NB4 (cell line): ENCODE data around the gene NRDE2.

Experiments
- DNase-seq: peaks from one replicate; pipeline ENCODE4 v3.0.0; 2010; ENCODE audit warnings: low read depth
- H3K4me3 ChIP-seq: one replicate; pipeline ENCODE4 v1.5.1; 2011; ENCODE audit warnings: mild to moderate bottlenecking, low read depth, low read length, moderate library complexity
- CTCF ChIP-seq: IDR thresholded peaks from one replicate; pipeline ENCODE4 v1.5.1; 2012; ENCODE audit warnings: low read depth, low read length
- MYC ChIP-seq: IDR thresholded peaks from 2 replicates; pipeline ENCODE4 v1.6.1; 2011; ENCODE audit warnings: low read depth, low read length
- POLR2A ChIP-seq: IDR thresholded peaks from 2 replicates; pipeline ENCODE4 v1.6.1; 2011; ENCODE audit warnings: mild to moderate bottlenecking; ENCODE audit not compliant: insufficient read length; ENCODE audit errors: extremely low read depth
- TF ChIP-seq, protein P1 (sequence below): IDR thresholded peaks from 2 replicates; pipeline ENCODE4 v1.6.1; 2011; ENCODE audit warnings: low read depth, low read length

Gene NRDE2

DNA sequence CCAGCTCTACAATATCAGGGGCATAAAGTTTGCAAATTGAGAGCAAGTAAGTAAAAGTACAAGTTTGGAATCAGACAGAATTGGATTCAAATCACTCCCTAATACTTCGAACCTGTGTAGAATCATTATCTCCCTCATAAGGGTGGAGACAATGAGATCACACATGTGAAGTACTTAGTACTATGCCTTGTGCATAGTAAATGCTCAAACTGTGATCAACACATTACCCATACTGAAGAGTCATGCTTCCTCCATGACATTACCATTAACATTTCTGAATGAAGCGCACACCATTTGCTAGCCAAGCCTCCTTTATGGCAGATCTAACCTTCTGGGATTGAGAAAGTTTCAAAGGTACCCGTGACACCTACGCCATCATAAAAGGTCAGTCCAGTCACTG lies 26.6 kb upstream of the NRDE2 start:
- H3K4me3 ChIP-seq, result no peak overlapping the region
- TF ChIP-seq, protein P1, sequence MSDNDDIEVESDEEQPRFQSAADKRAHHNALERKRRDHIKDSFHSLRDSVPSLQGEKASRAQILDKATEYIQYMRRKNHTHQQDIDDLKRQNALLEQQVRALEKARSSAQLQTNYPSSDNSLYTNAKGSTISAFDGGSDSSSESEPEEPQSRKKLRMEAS, result no peak
- TF ChIP-seq CTCF, result no peak
- DNase-seq, result no peak

DNA sequence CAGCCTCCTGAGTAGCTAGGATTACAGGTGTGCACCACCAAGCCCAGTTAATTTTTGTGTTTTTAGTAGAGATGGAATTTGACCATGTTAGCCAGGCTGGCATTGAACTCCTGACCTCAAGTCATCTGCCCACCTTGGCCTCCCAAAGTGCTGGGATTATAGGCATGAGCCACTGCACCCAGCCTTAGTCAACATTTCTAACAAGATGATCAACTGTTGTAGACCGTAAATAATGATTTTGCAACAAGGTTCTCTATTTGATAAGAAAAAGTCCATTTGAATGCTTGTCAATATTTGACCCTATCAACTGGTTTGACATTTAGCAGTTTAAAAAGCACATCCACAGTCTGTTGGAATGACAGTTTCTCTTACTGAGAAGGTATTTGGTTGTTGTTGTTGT lies 25.2 kb upstream of the NRDE2 start:
- H3K4me3 ChIP-seq, result no peak overlapping the region
- DNase-seq, result no peak
- TF ChIP-seq MYC (no peak), CTCF (no peak), POLR2A (no peak)
- TF ChIP-seq, protein P1, result no peak

DNA sequence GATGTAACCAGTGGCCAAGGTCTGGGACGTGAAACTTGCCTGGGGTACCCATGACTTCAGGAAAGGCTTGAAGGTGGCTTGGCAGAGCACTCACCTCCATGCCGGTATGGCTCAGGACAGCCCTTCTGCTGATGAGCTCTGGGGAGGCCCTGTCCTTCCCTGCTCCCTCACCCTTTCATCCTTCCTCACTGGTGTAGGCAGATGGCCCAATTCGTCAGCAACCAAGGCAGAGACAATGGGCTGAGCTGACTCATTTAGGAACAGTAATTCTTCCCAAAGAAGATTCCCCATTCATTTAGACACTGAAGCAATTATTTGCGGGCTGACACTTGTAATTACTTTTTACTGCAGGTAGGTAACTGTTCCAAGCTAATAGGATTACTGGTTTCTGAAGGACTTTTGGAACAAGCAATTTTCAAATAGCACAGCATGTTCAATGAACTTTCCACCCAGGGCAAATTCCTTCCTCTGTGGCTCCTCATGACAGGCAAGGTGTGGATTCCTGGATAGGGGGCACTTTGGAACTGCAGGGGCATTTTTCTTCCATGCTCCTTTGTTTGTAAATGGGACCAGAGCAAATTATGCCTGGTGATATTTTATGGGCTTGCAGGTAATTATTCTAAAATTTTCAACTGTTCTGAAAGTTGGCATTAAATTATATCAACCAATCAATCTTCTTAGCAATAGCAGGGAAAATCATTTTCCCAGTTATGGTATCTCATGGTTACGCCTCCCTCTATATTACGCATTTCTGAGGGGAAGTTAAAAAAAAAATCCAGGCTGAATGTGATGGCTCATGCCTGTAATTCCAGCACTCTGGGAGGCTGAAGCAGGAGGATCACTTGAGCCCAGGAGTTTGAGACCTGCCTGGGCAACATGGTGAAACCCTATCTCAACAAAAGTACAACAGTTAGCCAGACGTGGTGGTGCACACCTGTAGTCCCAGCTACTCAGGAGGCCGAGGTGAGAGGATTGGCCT lies 24.1 kb upstream of the NRDE2 start:
- TF ChIP-seq, protein P1, result no peak
- no peak for TF ChIP-seq MYC
- TF ChIP-seq CTCF, result no peak
- TF ChIP-seq POLR2A, result no peak
- no peak overlapping the region for H3K4me3 ChIP-seq
- DNase-seq, result no peak

- DNase-seq, result no peak
- no peak overlapping the region for H3K4me3 ChIP-seq
- TF ChIP-seq MYC, result no peak
- no peak for TF ChIP-seq POLR2A
- TF ChIP-seq CTCF, result no peak
These were observed 23.0 kb upstream of the NRDE2 start for GRCh38 chr14:90354551-90355298.

DNA sequence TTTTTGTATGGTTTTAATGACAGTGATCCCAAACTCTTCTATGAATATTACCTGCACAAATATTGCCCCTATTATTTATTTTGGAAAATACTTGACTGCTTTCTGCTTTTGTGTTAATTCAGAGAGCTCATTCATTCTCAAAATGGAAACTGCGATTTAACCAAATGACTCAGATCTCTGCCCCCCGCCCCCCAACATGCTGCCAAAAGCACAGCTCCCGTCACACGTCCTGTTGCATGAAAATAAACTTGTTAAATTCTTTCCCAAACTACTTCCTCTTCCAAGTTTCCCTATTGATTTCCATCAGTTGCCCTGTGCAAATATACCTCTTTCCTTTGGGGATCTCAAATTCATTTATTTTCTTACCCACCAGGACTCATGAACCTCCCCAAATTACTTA lies 18.0 kb upstream of the NRDE2 start:
- TF ChIP-seq POLR2A (no peak), CTCF (no peak), MYC (no peak)
- TF ChIP-seq, protein P1, result no peak
- no peak overlapping the region for H3K4me3 ChIP-seq
- no peak for DNase-seq
